ENCODE data around the gene CYP2J2. TPM values are rescaled to one million over a fixed set of nuclear protein-coding genes. Genes with fewer than 3 reads are reported as not detected.
"Not testable (repeated sequence)": the region's sequence is repeated elsewhere in the genome, so short reads cannot be mapped to it uniquely, and the experiment has no call there.

CYP2J2 gene
- total RNA-seq, 3 donors from 2014 or later, result 21.8 to 58.6 (median 45.6) TPM

GRCh38 chr1:59917026-59917784 lies 9.4 kb downstream of the CYP2J2 start:
- Histone ChIP-seq H3K4me1 (ENCODE audit: low read depth) (peaks cover 8% of the 10 kb centered on the region), H3K9me3 (no peaks in the 10 kb centered on the region), H3K4me3 (no peak overlapping the region), H3K36me3 (ENCODE audit: low read depth) (no peaks in the 10 kb centered on the region)
- DNase-seq (no peak), ATAC-seq (no peak)
- intact Hi-C loops (cut with DNase I, micrococcal nuclease), result no loop called here
- no peak for TF ChIP-seq CTCF (IDR thresholded peaks at IDR 0.05)

- TF ChIP-seq CTCF (IDR thresholded peaks at IDR 0.05), result no peak
- DNase-seq, result no peak
- intact Hi-C loops (cut with DNase I, micrococcal nuclease), result no loop called here
- Histone ChIP-seq H3K4me1 (ENCODE audit: low read depth) (peaks cover 8% of the 10 kb centered on the region), H3K36me3 (ENCODE audit: low read depth) (no peaks in the 10 kb centered on the region), H3K9me3 (no peaks in the 10 kb centered on the region), H3K4me3 (no peak overlapping the region)
- ATAC-seq, result no peak
Observed at GRCh38 chr1:59915516-59915915, 11.1 kb downstream of the CYP2J2 start.

GRCh38 chr1:59914791-59915286 lies 11.7 kb downstream of the CYP2J2 start:
- H3K36me3 ChIP-seq (ENCODE audit: low read depth); H3K4me3 ChIP-seq; DNase-seq; ATAC-seq; intact Hi-C loops (cut with DNase I, micrococcal nuclease); H3K4me1 ChIP-seq (ENCODE audit: low read depth); H3K9me3 ChIP-seq: not testable (repeated sequence)

- H3K36me3 ChIP-seq (ENCODE audit: low read depth), result no peaks in the 10 kb centered on the region
- H3K4me3 ChIP-seq, result no peak overlapping the region
- intact Hi-C loops (cut with DNase I, micrococcal nuclease), result no loop called here
- peak; percentile 79 for ATAC-seq
- no peaks in the 10 kb centered on the region for H3K4me1 ChIP-seq (ENCODE audit: low read depth)
- peak in 1 of 3 donors; percentile 31 for DNase-seq
- no peak for TF ChIP-seq CTCF (IDR thresholded peaks at IDR 0.05)
- no peaks in the 10 kb centered on the region for H3K9me3 ChIP-seq
Observed at GRCh38 chr1:59908682-59909081, 17.9 kb downstream of the CYP2J2 start.

GRCh38 chr1:59908084-59908483 lies 18.5 kb downstream of the CYP2J2 start:
- DNase-seq (no peak), ATAC-seq (no peak)
- Histone ChIP-seq H3K4me1 (ENCODE audit: low read depth) (no peaks in the 10 kb centered on the region), H3K36me3 (ENCODE audit: low read depth) (no peaks in the 10 kb centered on the region), H3K9me3 (no peaks in the 10 kb centered on the region), H3K4me3 (no peak overlapping the region)
- intact Hi-C loops (cut with DNase I, micrococcal nuclease), result no loop called here
- TF ChIP-seq CTCF (IDR thresholded peaks at IDR 0.05), result no peak

GRCh38 chr1:59906931-59907330 lies 19.6 kb downstream of the CYP2J2 start:
- ATAC-seq (no peak), DNase-seq (no peak)
- no peaks in the 10 kb centered on the region for H3K9me3 ChIP-seq
- H3K36me3 ChIP-seq (ENCODE audit: low read depth), result no peaks in the 10 kb centered on the region
- no peak for TF ChIP-seq CTCF (IDR thresholded peaks at IDR 0.05)
- H3K4me3 ChIP-seq, result no peak overlapping the region
- intact Hi-C loops (cut with DNase I, micrococcal nuclease), result no loop called here
- peaks cover 5% of the 10 kb centered on the region for H3K4me1 ChIP-seq (ENCODE audit: low read depth)

Data from mucosa of descending colon (tissue), 3 donors.